ENCODE data around the gene IL1RL2. TPM values are rescaled to one million over a fixed set of nuclear protein-coding genes. Genes with fewer than 3 reads are reported as not detected.

The IL1RL2 gene
- total and polyA plus RNA-seq, 9 donors, result 0.24 to 2.0 (median 1.2) TPM; not detected in 3

- DNase-seq, result peak in 4 of 5 donors; percentile 39 to 45 (median 42)
- intact Hi-C loops (cut with DNase I), result no loop called here
- H3K27ac ChIP-seq, result peak overlapping the region in 1 of 2 donors; percentile 1
- 26 to 32% (median 31%) methylated on average over 15 of the region's 15 CpGs for WGBS, 3 donors
- H3K27me3 ChIP-seq, result no peaks in the 10 kb centered on the region
- H3K4me3 ChIP-seq, result peak overlapping the region; percentile 64
- no peaks in the 10 kb centered on the region for H3K36me3 ChIP-seq
- TF ChIP-seq, protein P1, sequence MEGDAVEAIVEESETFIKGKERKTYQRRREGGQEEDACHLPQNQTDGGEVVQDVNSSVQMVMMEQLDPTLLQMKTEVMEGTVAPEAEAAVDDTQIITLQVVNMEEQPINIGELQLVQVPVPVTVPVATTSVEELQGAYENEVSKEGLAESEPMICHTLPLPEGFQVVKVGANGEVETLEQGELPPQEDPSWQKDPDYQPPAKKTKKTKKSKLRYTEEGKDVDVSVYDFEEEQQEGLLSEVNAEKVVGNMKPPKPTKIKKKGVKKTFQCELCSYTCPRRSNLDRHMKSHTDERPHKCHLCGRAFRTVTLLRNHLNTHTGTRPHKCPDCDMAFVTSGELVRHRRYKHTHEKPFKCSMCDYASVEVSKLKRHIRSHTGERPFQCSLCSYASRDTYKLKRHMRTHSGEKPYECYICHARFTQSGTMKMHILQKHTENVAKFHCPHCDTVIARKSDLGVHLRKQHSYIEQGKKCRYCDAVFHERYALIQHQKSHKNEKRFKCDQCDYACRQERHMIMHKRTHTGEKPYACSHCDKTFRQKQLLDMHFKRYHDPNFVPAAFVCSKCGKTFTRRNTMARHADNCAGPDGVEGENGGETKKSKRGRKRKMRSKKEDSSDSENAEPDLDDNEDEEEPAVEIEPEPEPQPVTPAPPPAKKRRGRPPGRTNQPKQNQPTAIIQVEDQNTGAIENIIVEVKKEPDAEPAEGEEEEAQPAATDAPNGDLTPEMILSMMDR (IDR thresholded peaks at IDR 0.05), result no peak
- TF ChIP-seq POLR2A (IDR thresholded peaks at IDR 0.05) (no peak), EP300 (IDR thresholded peaks at IDR 0.05) (no peak)
- H3K9me3 ChIP-seq, result no peaks in the 10 kb centered on the region
- H3K4me1 ChIP-seq (ENCODE audit: insufficient read depth), result peaks cover 5% of the 10 kb centered on the region
Observed at GRCh38 chr2:102141011-102141943, 45.5 kb upstream of the IL1RL2 start.

GRCh38 chr2:102141970-102142828 is 44.6 kb upstream of the IL1RL2 start, which contains the start of gene IL1R1:
Gene IL1R1, plus strand, starts transcription at chr2:102142746. Its CDS starts 14,979 bp downstream, at chr2:102157725.
- peak; percentile 72 to 89 (median 84) for DNase-seq
- WGBS, 3 donors, result 1 to 4% (median 3%) methylated on average over 53 to 65 of the region's 65 CpGs
- Histone ChIP-seq H3K27me3 (no peaks in the 10 kb centered on the region), H3K4me1 (ENCODE audit: insufficient read depth) (peaks cover 5% of the 10 kb centered on the region), H3K27ac (peak within 1 kb of the TSS; percentile 69 to 81), H3K9me3 (no peaks in the 10 kb centered on the region), H3K4me3 (peak within 1 kb of the TSS; percentile 64), H3K36me3 (no peaks in the 10 kb centered on the region)
- TF ChIP-seq EP300 (IDR thresholded peaks at IDR 0.05) (no peak), POLR2A (IDR thresholded peaks at IDR 0.05) (peak; percentile 72)
- TF ChIP-seq, protein P1 (IDR thresholded peaks at IDR 0.05), result no peak
- intact Hi-C loops (cut with DNase I), result no loop called here

GRCh38 chr2:102142829-102143449 is 43.9 kb upstream of the IL1RL2 start:
- 5 to 12% (median 6%) methylated on average over 22 to 42 of the region's 42 CpGs for WGBS, 3 donors
- Histone ChIP-seq H3K27me3 (no peaks in the 10 kb centered on the region), H3K4me1 (ENCODE audit: insufficient read depth) (peaks cover 5% of the 10 kb centered on the region), H3K9me3 (no peaks in the 10 kb centered on the region), H3K4me3 (peak overlapping the region; percentile 64), H3K36me3 (no peaks in the 10 kb centered on the region), H3K27ac (peak overlapping the region; percentile 69 to 81)
- TF ChIP-seq EP300 (IDR thresholded peaks at IDR 0.05) (no peak), POLR2A (IDR thresholded peaks at IDR 0.05) (no peak)
- TF ChIP-seq, protein P1 (IDR thresholded peaks at IDR 0.05), result no peak
- intact Hi-C loops (cut with DNase I), result no loop called here
- no peak for DNase-seq

All from ovary (tissue), 9 donors.